IPS-20b (cell line): ENCODE measurements around the gene CHRNB1.

ENCODE experiments used
- H3K27ac ChIP-seq: one replicate; pipeline ENCODE4 v1.5.1; 2013; ENCODE audit warnings: low read length
- H3K27me3 ChIP-seq: 2 replicates; pipeline ENCODE4 v1.6.1; 2013; ENCODE audit warnings: mild to moderate bottlenecking, low read length, inconsistent platforms; ENCODE audit not compliant: insufficient read depth
- H3K36me3 ChIP-seq: 2 replicates; pipeline ENCODE4 v1.6.1; 2013; ENCODE audit warnings: low read depth, mild to moderate bottlenecking, inconsistent platforms, low read length, moderate library complexity; ENCODE audit not compliant: insufficient read depth
- H3K4me1 ChIP-seq: 2 replicates; pipeline ENCODE4 v1.6.1; 2013; ENCODE audit warnings: mild to moderate bottlenecking, control low read depth, inconsistent platforms, low read length, moderate library complexity; ENCODE audit not compliant: insufficient read depth
- H3K4me3 ChIP-seq: 2 replicates; pipeline ENCODE4 v1.5.1; 2013; ENCODE audit warnings: mild to moderate bottlenecking, low read length, inconsistent platforms
- H3K9ac ChIP-seq: 2 replicates; pipeline ENCODE4 v1.6.1; 2013; ENCODE audit warnings: low read depth, mild to moderate bottlenecking, inconsistent platforms, low read length, moderate library complexity
- H3K9me3 ChIP-seq: 2 replicates; pipeline ENCODE4 v1.6.1; 2013; ENCODE audit warnings: mild to moderate bottlenecking, low read depth, low read length, inconsistent platforms; ENCODE audit not compliant: insufficient read depth

Gene CHRNB1

DNA sequence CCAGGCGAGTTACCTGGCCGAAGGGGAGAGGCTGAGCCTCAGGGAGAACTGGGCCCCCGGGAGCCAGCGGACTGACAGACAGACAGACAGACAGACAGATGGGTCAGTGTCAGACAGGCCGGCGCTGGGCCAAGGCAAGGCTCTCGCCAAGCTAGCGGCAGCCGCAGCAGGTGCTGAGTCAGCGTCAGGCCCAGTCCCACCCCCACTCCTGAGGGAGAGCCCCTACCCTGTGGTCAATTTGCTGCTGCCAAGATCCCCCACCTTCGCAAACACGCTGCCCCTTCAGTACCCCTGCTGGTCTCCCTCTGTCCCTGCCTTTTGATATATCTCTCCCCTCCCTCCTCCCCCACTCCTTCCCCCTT lies 4.0 kb upstream of the CHRNB1 start:
- H3K27me3 ChIP-seq: peaks cover 71% of the 10 kb centered on the region
- H3K9ac ChIP-seq: peak overlapping the region; percentile 92; the same call in 1 of the 2 replicates
- H3K4me3 ChIP-seq: peak overlapping the region; percentile 86
- H3K27ac ChIP-seq: peak overlapping the region; percentile 96
- no peaks in the 10 kb centered on the region for H3K36me3 ChIP-seq
- H3K4me1 ChIP-seq: peaks cover 33% of the 10 kb centered on the region; the same call in 1 of the 2 replicates
- H3K9me3 ChIP-seq: no peaks in the 10 kb centered on the region

GRCh38 chr17:7441266-7441665 lies 3.6 kb upstream of the CHRNB1 start:
- Histone ChIP-seq H3K4me1 (peaks cover 31% of the 10 kb centered on the region; the same call in 1 of the 2 replicates), H3K9me3 (no peaks in the 10 kb centered on the region), H3K27me3 (peaks cover 67% of the 10 kb centered on the region), H3K36me3 (no peaks in the 10 kb centered on the region), H3K4me3 (peak overlapping the region; percentile 86), H3K27ac (no peak overlapping the region), H3K9ac (peak overlapping the region; percentile 92; the same call in 1 of the 2 replicates)

DNA sequence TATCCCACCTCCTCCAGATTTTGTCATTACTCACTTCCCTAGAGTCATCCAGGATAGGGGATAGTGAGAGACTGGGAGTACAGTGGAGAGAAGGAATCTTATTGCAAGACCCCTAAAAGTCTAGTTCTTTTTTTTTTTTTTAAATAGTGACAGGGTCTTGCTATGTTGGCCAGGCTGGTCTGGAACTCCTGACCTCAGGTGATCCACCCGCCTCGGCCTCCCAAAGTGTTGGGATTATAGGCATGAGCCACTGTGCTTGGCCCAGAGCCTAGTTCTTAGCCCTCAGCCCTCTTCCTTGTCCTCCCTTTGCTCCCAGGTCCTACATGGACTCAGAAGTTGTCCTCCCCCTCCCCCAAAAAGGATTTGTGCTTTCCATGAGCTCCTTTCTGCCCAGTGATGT lies 2.7 kb upstream of the CHRNB1 start:
- H3K27me3 ChIP-seq: peaks cover 67% of the 10 kb centered on the region

DNA sequence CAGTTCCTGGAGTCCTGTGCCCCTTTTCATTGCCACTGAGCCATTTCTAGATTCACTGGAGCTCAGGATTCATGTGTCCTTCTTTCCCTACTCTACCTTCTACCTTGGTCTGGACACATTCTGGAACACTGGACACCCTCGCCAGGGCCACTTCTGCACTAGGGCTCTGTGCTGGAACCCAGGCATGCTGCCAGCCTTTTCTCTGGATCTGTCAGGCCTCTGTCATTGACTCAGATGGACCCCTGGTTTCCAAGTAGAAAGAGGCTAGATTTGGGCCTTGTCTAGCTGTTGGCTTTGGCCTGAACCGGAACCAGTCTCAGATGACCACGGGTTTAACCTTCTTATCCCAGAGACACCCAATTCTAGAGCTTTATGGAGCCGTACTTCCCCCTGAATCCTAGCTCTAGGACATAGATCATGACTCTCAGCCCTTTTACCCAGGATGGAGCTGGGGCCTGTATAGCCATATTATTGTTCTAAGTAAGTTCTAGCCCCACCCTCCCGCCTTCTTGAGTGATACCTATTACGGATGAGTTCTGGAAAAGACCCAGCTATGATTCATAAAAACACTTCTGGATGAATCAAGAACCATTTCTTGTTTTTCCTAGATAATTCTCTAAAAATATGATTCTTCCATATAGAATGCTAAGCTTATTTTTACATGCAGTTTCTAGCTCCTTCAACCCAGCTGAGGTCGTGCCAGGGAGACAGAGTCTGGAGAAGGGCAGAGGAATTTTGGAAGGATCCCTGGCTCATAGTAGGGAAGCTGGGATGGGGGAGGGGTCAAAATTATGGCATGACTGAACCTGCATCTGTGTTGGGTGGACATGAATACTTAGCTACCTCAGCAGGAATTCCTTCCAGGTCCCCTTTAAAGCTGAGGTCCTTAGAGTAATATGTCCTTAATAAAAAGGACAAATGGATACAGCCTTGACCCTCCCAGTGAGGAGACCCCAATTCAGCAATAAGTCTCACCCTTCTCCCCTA lies 1.1 kb upstream of the CHRNB1 start:
- Histone ChIP-seq H3K36me3 (no peaks in the 10 kb centered on the region), H3K4me3 (peak overlapping the region; percentile 65; the same call in 1 of the 2 replicates), H3K4me1 (peaks cover 24% of the 10 kb centered on the region; the same call in 1 of the 2 replicates), H3K9me3 (no peaks in the 10 kb centered on the region), H3K9ac (no peak overlapping the region), H3K27ac (no peak overlapping the region), H3K27me3 (peaks cover 56% of the 10 kb centered on the region)

More for the DNA sequence above, 2.7 kb upstream of the CHRNB1 start:
- H3K4me3 ChIP-seq: no peak overlapping the region
- H3K4me1 ChIP-seq: peaks cover 33% of the 10 kb centered on the region; the same call in 1 of the 2 replicates
- H3K9ac ChIP-seq: no peak overlapping the region
- no peak overlapping the region for H3K27ac ChIP-seq
- no peaks in the 10 kb centered on the region for H3K9me3 ChIP-seq
- H3K36me3 ChIP-seq: no peaks in the 10 kb centered on the region

- H3K4me3 ChIP-seq: peak overlapping the region; percentile 65
Measured at GRCh38 chr17:7445619-7445968, 733 bp downstream of the CHRNB1 start.

GRCh38 chr17:7448461-7448860 lies 3.6 kb downstream of the CHRNB1 start:
- H3K9me3 ChIP-seq: no peaks in the 10 kb centered on the region
- H3K27me3 ChIP-seq: peaks cover 26% of the 10 kb centered on the region
- H3K27ac ChIP-seq: no peak overlapping the region
- H3K4me3 ChIP-seq: no peak overlapping the region
- peaks cover 8% of the 10 kb centered on the region; the same call in 1 of the 2 replicates for H3K4me1 ChIP-seq
- no peak overlapping the region for H3K9ac ChIP-seq
- no peaks in the 10 kb centered on the region for H3K36me3 ChIP-seq

More at GRCh38 chr17:7445619-7445968, 733 bp downstream of the CHRNB1 start:
- Histone ChIP-seq H3K27ac (no peak overlapping the region), H3K4me1 (peaks cover 20% of the 10 kb centered on the region; the same call in 1 of the 2 replicates), H3K9ac (peak overlapping the region; percentile 45; the same call in 1 of the 2 replicates), H3K36me3 (no peaks in the 10 kb centered on the region), H3K27me3 (peaks cover 45% of the 10 kb centered on the region), H3K9me3 (no peaks in the 10 kb centered on the region)

- Histone ChIP-seq H3K36me3 (peaks cover 5% of the 10 kb centered on the region; the same call in 1 of the 2 replicates), H3K9me3 (no peaks in the 10 kb centered on the region), H3K27me3 (no peaks in the 10 kb centered on the region), H3K4me3 (no peak overlapping the region), H3K9ac (no peak overlapping the region), H3K27ac (no peak overlapping the region), H3K4me1 (peaks cover 4% of the 10 kb centered on the region; the same call in 1 of the 2 replicates)
Measured at GRCh38 chr17:7459961-7460545, 15.2 kb downstream of the CHRNB1 start.

GRCh38 chr17:7460850-7461660 lies 16.2 kb downstream of the CHRNB1 start:
- H3K4me1 ChIP-seq: peaks cover 4% of the 10 kb centered on the region; the same call in 1 of the 2 replicates
- no peak overlapping the region for H3K4me3 ChIP-seq
- H3K27ac ChIP-seq: no peak overlapping the region
- H3K9ac ChIP-seq: no peak overlapping the region
- no peaks in the 10 kb centered on the region for H3K9me3 ChIP-seq
- no peaks in the 10 kb centered on the region for H3K27me3 ChIP-seq
- H3K36me3 ChIP-seq: peaks cover 5% of the 10 kb centered on the region; the same call in 1 of the 2 replicates

DNA sequence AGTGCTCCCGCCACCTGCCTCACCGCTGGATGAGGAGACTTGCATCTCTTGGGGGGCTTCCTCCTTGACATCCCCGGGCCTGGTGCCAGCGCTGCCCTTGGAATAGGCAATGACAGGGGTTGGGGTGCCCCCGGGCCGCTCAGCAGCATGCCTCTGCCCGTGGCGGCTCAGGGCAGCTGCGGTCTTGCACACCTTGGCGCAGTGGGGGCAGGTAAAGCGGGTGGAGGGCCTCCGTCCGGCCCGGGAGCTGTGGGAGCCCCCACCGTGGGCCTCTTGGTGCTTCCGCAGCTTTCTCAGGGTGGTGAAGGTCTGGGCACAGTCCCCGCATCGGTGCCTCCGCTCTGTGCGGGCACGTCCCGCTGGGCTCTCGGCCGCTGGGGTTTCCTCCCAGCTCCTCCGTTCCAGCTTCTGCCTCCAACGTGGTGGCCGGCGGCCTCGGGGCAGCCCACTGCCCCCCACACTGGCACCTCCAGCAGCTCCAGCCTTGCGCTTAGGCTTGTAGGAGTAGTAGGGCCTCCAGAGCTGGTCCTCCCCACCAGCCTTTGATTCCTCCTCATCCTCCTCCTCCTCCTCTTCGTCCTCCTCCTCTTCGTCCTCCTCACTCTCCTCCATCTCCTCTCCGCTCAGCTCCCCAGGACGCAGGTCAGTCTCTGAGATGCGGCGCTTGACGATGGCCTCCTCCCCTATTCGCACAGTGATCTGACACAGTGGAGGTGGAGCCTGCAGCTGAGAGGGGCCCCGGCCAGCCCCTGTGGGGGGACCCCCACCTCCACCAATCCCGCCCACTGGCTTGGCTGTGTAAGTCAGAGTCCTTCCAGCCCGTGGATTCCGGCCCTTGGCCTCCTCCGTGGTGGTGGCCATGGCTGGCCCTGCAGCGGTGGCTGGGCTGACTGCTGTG lies 17.9 kb downstream of the CHRNB1 start:
- no peak overlapping the region for H3K27ac ChIP-seq
- no peak overlapping the region for H3K4me3 ChIP-seq
- peaks cover 4% of the 10 kb centered on the region; the same call in 1 of the 2 replicates for H3K4me1 ChIP-seq
- H3K9ac ChIP-seq: no peak overlapping the region
- no peaks in the 10 kb centered on the region for H3K9me3 ChIP-seq
- H3K36me3 ChIP-seq: peaks cover 9% of the 10 kb centered on the region
- H3K27me3 ChIP-seq: no peaks in the 10 kb centered on the region

- Histone ChIP-seq H3K9me3 (no peaks in the 10 kb centered on the region), H3K9ac (no peak overlapping the region), H3K4me3 (no peak overlapping the region), H3K27me3 (no peaks in the 10 kb centered on the region), H3K27ac (no peak overlapping the region), H3K36me3 (peaks cover 9% of the 10 kb centered on the region), H3K4me1 (peaks cover 4% of the 10 kb centered on the region; the same call in 1 of the 2 replicates)
Measured at GRCh38 chr17:7463372-7463846, 18.5 kb downstream of the CHRNB1 start.
